HCT116 (cell line): ENCODE measurements around the gene SKAP1.

Experiments
- CEBPB ChIP-seq: IDR thresholded peaks from 2 replicates; pipeline ENCODE4 v1.6.1; 2012; ENCODE audit warnings: low read depth
- EGR1 ChIP-seq: IDR thresholded peaks from 2 replicates; pipeline ENCODE4 v1.6.1; 2012; ENCODE audit warnings: low read depth
- EZH2 ChIP-seq: fragments of 200-600 bp; sonication (generic); IDR thresholded peaks from 2 replicates; pipeline ENCODE4 v1.6.1; 2017; ENCODE audit warnings: antibody characterized with exemption, mixed run types
- POLR2AphosphoS5 ChIP-seq: IDR thresholded peaks from 2 replicates; pipeline ENCODE4 v1.6.1; 2011; ENCODE audit warnings: mild to moderate bottlenecking, low read depth, low read length, moderate library complexity
- ZNF274 ChIP-seq: fragments of 200-500 bp; sonication (Bioruptor generic); IDR thresholded peaks from 2 replicates; pipeline ENCODE4 v1.6.1; 2014; ENCODE audit warnings: mild to moderate bottlenecking, low read depth, low read length, inconsistent platforms
- TF ChIP-seq, protein P1 (sequence below), 3 experiments: fragments of 200-600 bp in 1 of 3; sonication (generic) in 1 of 3; IDR thresholded peaks in 2 of 3; conservative IDR thresholded peaks in 1 of 3; 2 replicates each; pipeline ENCODE4 v1.5.1; 2012 to 2017; ENCODE audit warnings: low read depth in 2 of 3, low read length in 2 of 3, antibody characterized with exemption in 1 of 3, borderline replicate concordance in 1 of 3, control low read depth in 1 of 3, mild to moderate bottlenecking in 1 of 3, mixed read lengths in 1 of 3, mixed run types in 1 of 3, moderate library complexity in 1 of 3; ENCODE audit not compliant: insufficient read depth in 1 of 3

DNA sequence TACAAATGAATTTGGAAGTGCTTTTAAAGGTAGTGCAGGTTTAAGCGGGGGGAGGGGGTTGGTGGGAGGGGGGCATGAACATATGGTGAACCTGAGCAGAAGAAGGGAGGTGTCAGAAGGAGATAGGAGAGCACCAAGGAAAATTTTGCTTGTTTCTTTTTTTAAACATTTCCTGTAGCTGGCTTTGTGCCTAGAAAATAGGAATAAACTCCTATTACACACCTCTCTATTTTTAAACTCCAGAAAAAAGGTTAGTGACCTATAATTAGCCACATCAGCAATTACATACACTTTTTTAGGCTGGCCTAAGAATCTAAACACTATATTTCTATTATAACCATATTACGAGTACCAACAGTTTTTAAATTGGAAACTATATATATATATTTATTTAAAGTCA lies 159.1 kb downstream of the SKAP1 start:
- TF ChIP-seq ZNF274 (no peak), CEBPB (no peak), POLR2AphosphoS5 (no peak), EZH2 (no peak), EGR1 (no peak)
- TF ChIP-seq, protein P1, sequence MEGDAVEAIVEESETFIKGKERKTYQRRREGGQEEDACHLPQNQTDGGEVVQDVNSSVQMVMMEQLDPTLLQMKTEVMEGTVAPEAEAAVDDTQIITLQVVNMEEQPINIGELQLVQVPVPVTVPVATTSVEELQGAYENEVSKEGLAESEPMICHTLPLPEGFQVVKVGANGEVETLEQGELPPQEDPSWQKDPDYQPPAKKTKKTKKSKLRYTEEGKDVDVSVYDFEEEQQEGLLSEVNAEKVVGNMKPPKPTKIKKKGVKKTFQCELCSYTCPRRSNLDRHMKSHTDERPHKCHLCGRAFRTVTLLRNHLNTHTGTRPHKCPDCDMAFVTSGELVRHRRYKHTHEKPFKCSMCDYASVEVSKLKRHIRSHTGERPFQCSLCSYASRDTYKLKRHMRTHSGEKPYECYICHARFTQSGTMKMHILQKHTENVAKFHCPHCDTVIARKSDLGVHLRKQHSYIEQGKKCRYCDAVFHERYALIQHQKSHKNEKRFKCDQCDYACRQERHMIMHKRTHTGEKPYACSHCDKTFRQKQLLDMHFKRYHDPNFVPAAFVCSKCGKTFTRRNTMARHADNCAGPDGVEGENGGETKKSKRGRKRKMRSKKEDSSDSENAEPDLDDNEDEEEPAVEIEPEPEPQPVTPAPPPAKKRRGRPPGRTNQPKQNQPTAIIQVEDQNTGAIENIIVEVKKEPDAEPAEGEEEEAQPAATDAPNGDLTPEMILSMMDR (IDR thresholded peaks at IDR 0.05 in 2 of 3, conservative IDR thresholded peaks at IDR 0.05 in 1 of 3; ENCODE audit: borderline replicate concordance in 1 of 3, insufficient read depth in 1 of 3, low read depth in 2 of 3, low read length in 2 of 3) = no peak
